ENCODE measurements around the gene PHACTR1. TPM values are rescaled to one million over a fixed set of nuclear protein-coding genes. Genes with fewer than 3 reads are reported as not detected.

The PHACTR1 gene
- total and polyA plus RNA-seq, 12 donors = 6.3 to 150 (median 79.9) TPM

- intact Hi-C loops (cut with DNase I) = loop anchor here in 1 of 10 donors (10.0 kb wide), 1 partner anchor 95 kb away; no protein-coding TSS in a partner anchor
- no peak overlapping the region for H3K27ac ChIP-seq
- peaks cover 0 to 92% (median 26%) of the 10 kb centered on the region in 9 donors for H3K36me3 ChIP-seq
- peaks cover 0 to 19% (median 8%) of the 10 kb centered on the region in 11 donors for H3K9me3 ChIP-seq
- no peak for TF ChIP-seq CTCF (IDR thresholded peaks at IDR 0.05)
- WGBS, 2 donors = 56 to 74% methylated on average over 9 of the region's 9 CpGs
- peaks cover 0 to 16% (median 0%) of the 10 kb centered on the region in 9 donors for H3K4me1 ChIP-seq
- ATAC-seq (no peak), DNase-seq (no peak)
- no peaks in the 10 kb centered on the region for H3K27me3 ChIP-seq
- no peak overlapping the region for H3K4me3 ChIP-seq
Observed at GRCh38 chr6:13289789-13290318, 573.3 kb downstream of the PHACTR1 start.

GRCh38 chr6:13290335-13290734 lies 573.8 kb downstream of the PHACTR1 start:
- no peak overlapping the region for H3K27ac ChIP-seq
- DNase-seq (no peak), ATAC-seq (no peak)
- H3K36me3 ChIP-seq = peaks cover 0 to 97% (median 26%) of the 10 kb centered on the region in 9 donors
- no peak for TF ChIP-seq CTCF (IDR thresholded peaks at IDR 0.05)
- H3K27me3 ChIP-seq = no peaks in the 10 kb centered on the region
- no peak overlapping the region for H3K4me3 ChIP-seq
- H3K4me1 ChIP-seq = peaks cover 0 to 21% (median 0%) of the 10 kb centered on the region in 9 donors
- intact Hi-C loops (cut with DNase I) = no loop called here
- 92 to 100% methylated on average over 2 of the region's 2 CpGs for WGBS, 2 donors
- peaks cover 0 to 19% (median 8%) of the 10 kb centered on the region in 11 donors for H3K9me3 ChIP-seq

- H3K4me1 ChIP-seq = peaks cover 0 to 13% (median 5%) of the 10 kb centered on the region in 9 donors
Observed at GRCh38 chr6:13292774-13293173, 576.2 kb downstream of the PHACTR1 start.

GRCh38 chr6:13294499-13295069 lies 578.0 kb downstream of the PHACTR1 start:
- DNase-seq = no peak
- peaks cover 0 to 91% (median 15%) of the 10 kb centered on the region in 9 donors for H3K36me3 ChIP-seq

More at GRCh38 chr6:13292774-13293173, 576.2 kb downstream of the PHACTR1 start:
- TF ChIP-seq CTCF (IDR thresholded peaks at IDR 0.05) = no peak
- Histone ChIP-seq H3K36me3 (peaks cover 0 to 88% (median 21%) of the 10 kb centered on the region in 9 donors), H3K27ac (no peak overlapping the region), H3K9me3 (peaks cover 0 to 1% (median 0%) of the 10 kb centered on the region in 11 donors), H3K4me3 (no peak overlapping the region), H3K27me3 (no peaks in the 10 kb centered on the region)
- 88 to 92% methylated on average over 9 of the region's 9 CpGs for WGBS, 2 donors
- ATAC-seq = no peak
- intact Hi-C loops (cut with DNase I) = no loop called here
- DNase-seq = no peak

More at GRCh38 chr6:13294499-13295069, 578.0 kb downstream of the PHACTR1 start:
- TF ChIP-seq CTCF (IDR thresholded peaks at IDR 0.05) = no peak
- H3K27me3 ChIP-seq = no peaks in the 10 kb centered on the region
- no peaks in the 10 kb centered on the region for H3K9me3 ChIP-seq
- no peak overlapping the region for H3K4me3 ChIP-seq
- H3K4me1 ChIP-seq = peaks cover 0 to 13% (median 5%) of the 10 kb centered on the region in 9 donors
- WGBS, 2 donors = 74% methylated on average over 13 of the region's 13 CpGs
- intact Hi-C loops (cut with DNase I) = no loop called here
- no peak overlapping the region for H3K27ac ChIP-seq
- peak in 1 of 8 donors; percentile 15 for ATAC-seq
